ENCODE measurements around the gene BAG3. TPM values are rescaled to one million over a fixed set of nuclear protein-coding genes. Genes with fewer than 3 reads are reported as not detected.
A peak's percentile ranks its signal among the peaks of the same experiment; 100 is the strongest.

Gene BAG3
- total and polyA plus RNA-seq, 3 donors from 2014 or later = 36.7 to 50.3 (median 44.8) TPM

- intact Hi-C loops (cut with DNase I; ENCODE audit: low total_unique reads) = no loop called here
- no peaks in the 10 kb centered on the region for H3K27me3 ChIP-seq
- no peak overlapping the region for H3K4me3 ChIP-seq
- no peaks in the 10 kb centered on the region for H3K36me3 ChIP-seq (ENCODE audit: low read depth, missing control alignments)
- H3K4me1 ChIP-seq = no peaks in the 10 kb centered on the region
- 90 to 99% methylated on average over 4 of the region's 4 CpGs for WGBS, 2 donors
- H3K9me3 ChIP-seq = no peaks in the 10 kb centered on the region
- no peak overlapping the region for H3K27ac ChIP-seq
- TF ChIP-seq, protein P1, sequence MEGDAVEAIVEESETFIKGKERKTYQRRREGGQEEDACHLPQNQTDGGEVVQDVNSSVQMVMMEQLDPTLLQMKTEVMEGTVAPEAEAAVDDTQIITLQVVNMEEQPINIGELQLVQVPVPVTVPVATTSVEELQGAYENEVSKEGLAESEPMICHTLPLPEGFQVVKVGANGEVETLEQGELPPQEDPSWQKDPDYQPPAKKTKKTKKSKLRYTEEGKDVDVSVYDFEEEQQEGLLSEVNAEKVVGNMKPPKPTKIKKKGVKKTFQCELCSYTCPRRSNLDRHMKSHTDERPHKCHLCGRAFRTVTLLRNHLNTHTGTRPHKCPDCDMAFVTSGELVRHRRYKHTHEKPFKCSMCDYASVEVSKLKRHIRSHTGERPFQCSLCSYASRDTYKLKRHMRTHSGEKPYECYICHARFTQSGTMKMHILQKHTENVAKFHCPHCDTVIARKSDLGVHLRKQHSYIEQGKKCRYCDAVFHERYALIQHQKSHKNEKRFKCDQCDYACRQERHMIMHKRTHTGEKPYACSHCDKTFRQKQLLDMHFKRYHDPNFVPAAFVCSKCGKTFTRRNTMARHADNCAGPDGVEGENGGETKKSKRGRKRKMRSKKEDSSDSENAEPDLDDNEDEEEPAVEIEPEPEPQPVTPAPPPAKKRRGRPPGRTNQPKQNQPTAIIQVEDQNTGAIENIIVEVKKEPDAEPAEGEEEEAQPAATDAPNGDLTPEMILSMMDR (IDR thresholded peaks at IDR 0.05) = no peak
- TF ChIP-seq POLR2A (IDR thresholded peaks at IDR 0.05) = no peak
- DNase-seq = no peak
Measured at GRCh38 chr10:119609516-119609915, 41.7 kb upstream of the BAG3 start.

- intact Hi-C loops (cut with DNase I; ENCODE audit: low total_unique reads) = no loop called here
Measured at GRCh38 chr10:119611433-119611832, 39.7 kb upstream of the BAG3 start.

GRCh38 chr10:119613741-119614140 is 37.4 kb upstream of the BAG3 start:
- intact Hi-C loops (cut with DNase I; ENCODE audit: low total_unique reads) = no loop called here
- no peak overlapping the region for H3K4me3 ChIP-seq

More at GRCh38 chr10:119611433-119611832, 39.7 kb upstream of the BAG3 start:
- H3K9me3 ChIP-seq = no peaks in the 10 kb centered on the region
- no peak overlapping the region for H3K4me3 ChIP-seq
- H3K27ac ChIP-seq = no peak overlapping the region
- H3K4me1 ChIP-seq = no peaks in the 10 kb centered on the region
- WGBS, 2 donors = 80 to 82% methylated on average over 4 of the region's 4 CpGs
- no peaks in the 10 kb centered on the region for H3K36me3 ChIP-seq (ENCODE audit: low read depth, missing control alignments)
- no peak for DNase-seq
- TF ChIP-seq POLR2A (IDR thresholded peaks at IDR 0.05) = no peak
- TF ChIP-seq, protein P1 (IDR thresholded peaks at IDR 0.05) = no peak
- no peaks in the 10 kb centered on the region for H3K27me3 ChIP-seq

DNA sequence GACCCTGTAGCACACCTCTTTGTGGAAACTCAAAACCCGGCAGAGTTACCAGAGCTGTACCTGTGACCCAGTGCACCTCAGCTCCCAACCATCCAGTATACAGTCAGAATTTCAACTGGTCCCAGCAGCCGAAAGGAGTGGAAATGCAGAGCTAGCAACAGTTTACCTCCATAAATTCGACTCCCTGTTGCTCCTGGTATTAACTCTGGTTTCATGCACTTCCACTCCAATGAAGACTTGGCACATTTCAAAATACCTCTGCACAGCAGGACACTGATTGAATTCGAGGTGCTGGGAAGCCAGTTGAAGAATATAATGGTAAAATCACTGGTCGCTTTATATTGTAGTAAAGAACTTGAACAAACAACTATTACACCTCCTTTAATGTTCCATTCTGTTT is 36.5 kb upstream of the BAG3 start:
- Histone ChIP-seq H3K27me3 (no peaks in the 10 kb centered on the region), H3K4me1 (no peaks in the 10 kb centered on the region), H3K4me3 (no peak overlapping the region), H3K36me3 (ENCODE audit: low read depth, missing control alignments) (no peaks in the 10 kb centered on the region), H3K9me3 (no peaks in the 10 kb centered on the region), H3K27ac (no peak overlapping the region)
- WGBS, 2 donors = 93 to 94% methylated on average over 5 of the region's 5 CpGs
- TF ChIP-seq, protein P1 (IDR thresholded peaks at IDR 0.05) = no peak
- no peak for TF ChIP-seq POLR2A (IDR thresholded peaks at IDR 0.05)
- intact Hi-C loops (cut with DNase I; ENCODE audit: low total_unique reads) = no loop called here
- no peak for DNase-seq

More at GRCh38 chr10:119613741-119614140, 37.4 kb upstream of the BAG3 start:
- Histone ChIP-seq H3K4me1 (no peaks in the 10 kb centered on the region), H3K9me3 (no peaks in the 10 kb centered on the region), H3K36me3 (ENCODE audit: low read depth, missing control alignments) (no peaks in the 10 kb centered on the region), H3K27me3 (no peaks in the 10 kb centered on the region), H3K27ac (no peak overlapping the region)
- 86 to 93% methylated on average over 6 of the region's 6 CpGs for WGBS, 2 donors
- no peak for DNase-seq
- no peak for TF ChIP-seq POLR2A (IDR thresholded peaks at IDR 0.05)
- TF ChIP-seq, protein P1 (IDR thresholded peaks at IDR 0.05) = no peak

- no peak for DNase-seq
- Histone ChIP-seq H3K4me3 (no peak overlapping the region), H3K27ac (no peak overlapping the region), H3K36me3 (ENCODE audit: low read depth, missing control alignments) (no peaks in the 10 kb centered on the region), H3K27me3 (no peaks in the 10 kb centered on the region), H3K4me1 (peaks cover 7% of the 10 kb centered on the region), H3K9me3 (no peaks in the 10 kb centered on the region)
- 54 to 77% methylated on average over 13 of the region's 13 CpGs for WGBS, 2 donors
- TF ChIP-seq POLR2A (IDR thresholded peaks at IDR 0.05) = no peak
- TF ChIP-seq, protein P1 (IDR thresholded peaks at IDR 0.05) = peak in 1 of 3 experiments; percentile 23
- intact Hi-C loops (cut with DNase I; ENCODE audit: low total_unique reads) = no loop called here
Measured at GRCh38 chr10:119616882-119617570, 34.2 kb upstream of the BAG3 start.
